Natural killer cell (primary cell): Measurements from ENCODE around the gene TPM3. TPM values are rescaled to one million over a fixed set of nuclear protein-coding genes. Genes with fewer than 3 reads are reported as not detected.

Experiments used
- ATAC-seq, 3 donors: fragments of 150-1000 bp in 2 of 3; fragments of 200-7000 bp in 1 of 3; cut with Tn5 transposase; 1 replicate in 1 of 3; 2 replicates in 2 of 3; pipeline ENCODE4 v1.10.0; 2021; ENCODE audit warnings: mild to moderate bottlenecking in 2 of 3, moderate library complexity in 2 of 3
- DNase-seq, 2 donors: peaks; one replicate each; pipeline versions ENCODE4 v3.0.0 to v3.0.0-alpha.2; 2013 to 2021; ENCODE audit warnings: mixed read lengths in 1 of 2
- H3K27ac ChIP-seq: one replicate; pipeline ENCODE4 v1.5.1; 2013; ENCODE audit warnings: mild to moderate bottlenecking, low read length
- H3K27me3 ChIP-seq: one replicate; pipeline ENCODE4 v1.6.1; 2013; ENCODE audit warnings: low read length; ENCODE audit not compliant: control insufficient read depth, insufficient read depth
- H3K36me3 ChIP-seq: one replicate; pipeline ENCODE4 v1.6.1; 2013; ENCODE audit warnings: low read length; ENCODE audit not compliant: control insufficient read depth, insufficient read depth
- H3K4me1 ChIP-seq: one replicate; pipeline ENCODE4 v1.6.1; 2013; ENCODE audit warnings: low read length; ENCODE audit not compliant: control insufficient read depth, insufficient read depth
- H3K4me3 ChIP-seq: one replicate; pipeline ENCODE4 v1.5.1; 2013; ENCODE audit warnings: low read length
- H3K9me3 ChIP-seq: one replicate; pipeline ENCODE4 v1.6.1; 2013; ENCODE audit warnings: low read length; ENCODE audit not compliant: control insufficient read depth, insufficient read depth
- H3K27ac Mint-ChIP-seq, 2 donors: one replicate each; pipeline ENCODE4 v1.8.0; 2022; ENCODE audit warnings: mild to moderate bottlenecking in 2 of 2, mixed read lengths in 2 of 2, moderate library complexity in 1 of 2
- H3K27me3 Mint-ChIP-seq, 2 donors: one replicate each; pipeline ENCODE4 v1.8.0; 2022; ENCODE audit warnings: low read depth in 2 of 2, mixed read lengths in 2 of 2
- H3K36me3 Mint-ChIP-seq: one replicate; pipeline ENCODE4 v1.8.0; 2022; ENCODE audit warnings: mixed read lengths
- H3K4me1 Mint-ChIP-seq, 2 donors: one replicate each; pipeline ENCODE4 v1.8.0; 2022; ENCODE audit warnings: mixed read lengths in 2 of 2
- H3K4me3 Mint-ChIP-seq: one replicate; pipeline ENCODE4 v1.8.0; 2022; ENCODE audit warnings: mild to moderate bottlenecking, moderate library complexity, mixed read lengths
- H3K9me3 Mint-ChIP-seq, 2 donors: one replicate each; pipeline ENCODE4 v1.8.0; 2022; ENCODE audit warnings: mixed read lengths in 2 of 2
- WGBS: methylation state at CpG from one replicate; pipeline ENCODE4 v1.1.7; 2013; ENCODE audit warnings: missing lambda C conversion rate; ENCODE audit not compliant: insufficient coverage; 5-methylcytosine and 5-hydroxymethylcytosine counted together
- intact Hi-C: fragments of 100-400 bp; cut with micrococcal nuclease; formaldehyde crosslinking; loops from one replicate; pipeline ENCODE4 v1.14.2; 2022
- total RNA-seq, 4 donors: library from RNA; stranded (reverse); fragments of 120-200 nt in 1 of 4; gene quantifications; one replicate each; pipeline versions ENCODE4 v1.2.3 to v1.2.4, GENCODE V29; 2013 to 2022
- TF ChIP-seq, protein P1 (sequence below): fragments of 200-600 bp; IDR thresholded peaks from one replicate; pipeline ENCODE4 v1.8.0; 2022; ENCODE audit warnings: antibody characterized with exemption

TPM3 gene
- total RNA-seq, 3 donors from 2014 or later (not counting 1 experiment from before 2014, with no cell fraction given), result 516 to 622 (median 551) TPM

DNA sequence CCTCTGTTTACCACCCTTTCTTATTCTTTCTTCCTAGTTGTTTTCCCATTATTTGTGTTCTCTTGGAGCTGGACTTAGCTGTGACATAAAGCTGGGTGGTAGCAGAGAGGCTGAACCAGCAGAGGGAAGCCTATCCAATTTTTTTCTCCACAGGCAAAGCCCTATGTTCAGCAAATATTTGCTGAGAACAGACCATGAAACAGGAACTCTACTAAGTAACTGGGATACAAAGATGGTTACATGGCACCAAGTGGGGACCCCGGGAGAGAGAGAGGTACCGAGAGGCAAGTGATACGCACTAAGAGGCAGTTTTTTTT lies 7.6 kb upstream of the TPM3 start:
- Mint-ChIP-seq H3K4me1 (no peaks in the 10 kb centered on the region), H3K27ac (no peak overlapping the region), H3K9me3 (no peaks in the 10 kb centered on the region), H3K36me3 (no peaks in the 10 kb centered on the region), H3K4me3 (no peak overlapping the region), H3K27me3 (no peaks in the 10 kb centered on the region)
- 100% methylated on average over 3 of the region's 3 CpGs for WGBS
- TF ChIP-seq, protein P1, sequence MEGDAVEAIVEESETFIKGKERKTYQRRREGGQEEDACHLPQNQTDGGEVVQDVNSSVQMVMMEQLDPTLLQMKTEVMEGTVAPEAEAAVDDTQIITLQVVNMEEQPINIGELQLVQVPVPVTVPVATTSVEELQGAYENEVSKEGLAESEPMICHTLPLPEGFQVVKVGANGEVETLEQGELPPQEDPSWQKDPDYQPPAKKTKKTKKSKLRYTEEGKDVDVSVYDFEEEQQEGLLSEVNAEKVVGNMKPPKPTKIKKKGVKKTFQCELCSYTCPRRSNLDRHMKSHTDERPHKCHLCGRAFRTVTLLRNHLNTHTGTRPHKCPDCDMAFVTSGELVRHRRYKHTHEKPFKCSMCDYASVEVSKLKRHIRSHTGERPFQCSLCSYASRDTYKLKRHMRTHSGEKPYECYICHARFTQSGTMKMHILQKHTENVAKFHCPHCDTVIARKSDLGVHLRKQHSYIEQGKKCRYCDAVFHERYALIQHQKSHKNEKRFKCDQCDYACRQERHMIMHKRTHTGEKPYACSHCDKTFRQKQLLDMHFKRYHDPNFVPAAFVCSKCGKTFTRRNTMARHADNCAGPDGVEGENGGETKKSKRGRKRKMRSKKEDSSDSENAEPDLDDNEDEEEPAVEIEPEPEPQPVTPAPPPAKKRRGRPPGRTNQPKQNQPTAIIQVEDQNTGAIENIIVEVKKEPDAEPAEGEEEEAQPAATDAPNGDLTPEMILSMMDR, result no peak
- no peak for ATAC-seq
- Histone ChIP-seq H3K4me1 (no peaks in the 10 kb centered on the region), H3K9me3 (no peaks in the 10 kb centered on the region), H3K4me3 (no peak overlapping the region), H3K27ac (no peak overlapping the region), H3K36me3 (no peaks in the 10 kb centered on the region), H3K27me3 (no peaks in the 10 kb centered on the region)
- intact Hi-C loops, result loop anchor here (1.0 to 5.0 kb wide), 2 partner anchors 73 to 138 kb away; partner anchors contain the start of gene HAX1
- no peak for DNase-seq

DNA sequence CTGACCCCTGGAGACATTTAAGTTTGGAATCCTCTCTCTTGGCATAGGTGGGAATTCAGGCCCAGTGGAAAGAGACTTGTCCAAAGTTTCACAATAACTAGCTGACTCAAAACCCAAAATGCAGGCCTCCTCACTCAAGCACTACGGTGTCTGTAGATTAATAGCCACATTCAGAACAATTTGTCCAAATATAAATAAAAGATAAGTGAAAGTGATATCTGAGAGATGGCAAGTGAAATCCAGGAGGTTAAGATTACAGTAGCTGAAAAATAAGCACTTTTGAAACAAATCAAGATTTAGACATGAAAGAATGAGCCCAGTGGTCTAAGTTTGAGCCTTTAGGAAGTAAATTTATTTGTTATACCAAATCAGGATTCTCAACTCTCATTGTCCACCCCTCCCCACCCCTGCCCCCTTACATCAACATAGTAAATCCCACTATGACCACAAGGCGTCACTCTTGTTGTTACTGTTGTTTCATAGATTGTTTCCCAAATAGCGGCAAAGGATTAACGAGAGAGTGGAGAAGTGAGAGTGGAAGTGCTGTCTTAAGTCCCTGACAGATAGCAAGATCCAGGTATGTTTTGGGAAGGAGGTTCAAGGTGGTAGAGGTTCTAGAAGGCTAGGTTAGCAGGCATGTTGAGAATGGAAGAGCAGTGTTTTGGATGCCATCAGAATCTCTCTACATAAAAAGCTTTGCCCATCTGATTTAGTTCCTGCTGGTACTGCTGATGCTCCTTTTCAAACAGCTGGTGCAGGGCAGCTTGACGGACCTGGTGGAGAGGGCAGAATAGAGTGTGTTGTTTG lies 7.1 kb upstream of the TPM3 start:
- peak; percentile 77 to 88 (median 78) for ATAC-seq
- intact Hi-C loops, result loop anchor here (1.0 to 5.0 kb wide), 2 partner anchors 73 to 138 kb away; partner anchors contain the start of gene HAX1
- DNase-seq, result peak in 1 of 2 donors; percentile 82
- H3K36me3 ChIP-seq, result no peaks in the 10 kb centered on the region
- peaks cover 3 to 5% of the 10 kb centered on the region in 2 donors for H3K27me3 Mint-ChIP-seq
- no peaks in the 10 kb centered on the region for H3K9me3 ChIP-seq
- 7% methylated on average over 4 of the region's 5 CpGs for WGBS
- no peaks in the 10 kb centered on the region for H3K27me3 ChIP-seq
- no peak overlapping the region for H3K27ac ChIP-seq
- H3K9me3 Mint-ChIP-seq, result no peaks in the 10 kb centered on the region
- H3K36me3 Mint-ChIP-seq, result no peaks in the 10 kb centered on the region
- H3K4me1 Mint-ChIP-seq, result no peaks in the 10 kb centered on the region
- TF ChIP-seq, protein P1, result peak; percentile 50
- H3K4me3 ChIP-seq, result no peak overlapping the region
- H3K4me1 ChIP-seq, result no peaks in the 10 kb centered on the region
- no peak overlapping the region for H3K4me3 Mint-ChIP-seq
- no peak overlapping the region for H3K27ac Mint-ChIP-seq

DNA sequence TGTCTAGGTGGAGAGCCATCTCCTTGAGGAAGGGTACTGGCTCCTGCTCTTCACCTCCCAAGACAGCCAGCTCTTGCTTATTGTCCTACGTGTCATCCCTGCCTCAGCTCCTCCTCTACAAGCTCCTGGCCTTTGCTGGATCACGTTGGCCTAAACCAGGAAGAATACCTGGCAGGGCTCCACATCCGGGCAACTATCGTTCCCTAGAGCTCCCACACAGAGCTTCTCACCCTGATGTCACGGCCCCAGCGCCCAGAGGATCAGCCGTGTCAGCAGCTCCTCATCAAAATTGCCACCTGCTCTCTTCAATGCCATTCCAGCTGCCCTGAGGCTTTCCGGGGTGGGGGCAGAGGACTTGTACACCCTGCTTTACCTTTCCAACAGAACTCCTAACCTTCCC lies 1.9 kb upstream of the TPM3 start:
- WGBS, result 84% methylated on average over 8 of the region's 8 CpGs
- no peak for DNase-seq
- Mint-ChIP-seq H3K4me3 (no peak overlapping the region), H3K27me3 (peaks cover 14 to 34% of the 10 kb centered on the region in 2 donors), H3K36me3 (no peaks in the 10 kb centered on the region), H3K4me1 (no peaks in the 10 kb centered on the region), H3K27ac (no peak overlapping the region), H3K9me3 (no peaks in the 10 kb centered on the region)
- Histone ChIP-seq H3K27ac (no peak overlapping the region), H3K36me3 (no peaks in the 10 kb centered on the region), H3K4me1 (no peaks in the 10 kb centered on the region), H3K9me3 (no peaks in the 10 kb centered on the region), H3K27me3 (no peaks in the 10 kb centered on the region), H3K4me3 (no peak overlapping the region)
- intact Hi-C loops, result no loop called here
- no peak for ATAC-seq
- TF ChIP-seq, protein P1, result no peak
